GM18517 (cell line): ENCODE data around the gene CRTC1.

Experiments
- ATAC-seq: cut with Tn5 transposase; IDR thresholded peaks from one replicate; pipeline ENCODE4 v1.9.1; 2021; ENCODE audit warnings: mild to moderate bottlenecking, moderate library complexity; ENCODE audit not compliant: unreplicated experiment

The CRTC1 gene

GRCh38 chr19:18683109-18683957, at the start of gene CRTC1:
TSS of gene CRTC1 (plus strand) at chr19:18683680. CDS start at chr19:18683703, 23 bp downstream.
- peak; percentile 45 for ATAC-seq

GRCh38 chr19:18634612-18635297, 48.7 kb upstream of the CRTC1 start:
- ATAC-seq, result no peak

GRCh38 chr19:18635831-18636182, 47.7 kb upstream of the CRTC1 start:
- ATAC-seq, result no peak

- ATAC-seq, result peak; percentile 84
Measured at GRCh38 chr19:18636183-18636968, 47.1 kb upstream of the CRTC1 start.

- no peak for ATAC-seq
Measured at GRCh38 chr19:18636969-18637629, 46.4 kb upstream of the CRTC1 start, which contains the start of gene KLHL26. TSS of gene KLHL26 (plus strand) at chr19:18637028. CDS start at chr19:18637055, 27 bp downstream.

- no peak for ATAC-seq
Measured at GRCh38 chr19:18637673-18638630, 45.5 kb upstream of the CRTC1 start.

- ATAC-seq, result no peak
Measured at GRCh38 chr19:18639706-18640243, 43.7 kb upstream of the CRTC1 start.

GRCh38 chr19:18644196-18645034, 39.1 kb upstream of the CRTC1 start:
- no peak for ATAC-seq

- ATAC-seq, result no peak
Measured at GRCh38 chr19:18645035-18645511, 38.4 kb upstream of the CRTC1 start.

GRCh38 chr19:18646535-18647370, 36.7 kb upstream of the CRTC1 start:
- no peak for ATAC-seq

GRCh38 chr19:18647371-18647767, 36.1 kb upstream of the CRTC1 start:
- ATAC-seq, result no peak

- no peak for ATAC-seq
Measured at GRCh38 chr19:18647807-18648206, 35.7 kb upstream of the CRTC1 start.

- ATAC-seq, result no peak
Measured at GRCh38 chr19:18648973-18649315, 34.5 kb upstream of the CRTC1 start.

GRCh38 chr19:18649371-18650020, 34.0 kb upstream of the CRTC1 start:
- no peak for ATAC-seq

- ATAC-seq, result no peak
Measured at GRCh38 chr19:18650021-18650390, 33.5 kb upstream of the CRTC1 start.

GRCh38 chr19:18650468-18651041, 32.9 kb upstream of the CRTC1 start:
- no peak for ATAC-seq

GRCh38 chr19:18651300-18651699, 32.2 kb upstream of the CRTC1 start:
- no peak for ATAC-seq
